DND-41 (cell line): ENCODE data around the gene METTL26.

Source experiments
- ATAC-seq: fragments of 200-7000 bp; cut with Tn5 transposase; 3 replicates; pipeline ENCODE4 v1.9.1; 2021; ENCODE audit warnings: low read depth; ENCODE audit not compliant: insufficient read depth
- DNase-seq: peaks from one replicate; pipeline ENCODE4 v3.0.0-alpha.2; 2020
- H2AFZ ChIP-seq: 2 replicates; pipeline ENCODE4 v1.6.0; 2012; ENCODE audit warnings: low read depth, low read length
- H3K27ac ChIP-seq: 2 replicates; pipeline ENCODE4 v1.5.1; 2012; ENCODE audit warnings: low read length, inconsistent platforms
- H3K27me3 ChIP-seq: fragments of 200-600 bp; sonication (generic); 2 replicates; pipeline ENCODE4 v1.6.0; 2012; ENCODE audit warnings: low read length, mild to moderate bottlenecking, inconsistent platforms; ENCODE audit not compliant: insufficient read depth, poor library complexity
- H3K36me3 ChIP-seq: 2 replicates; pipeline ENCODE4 v1.5.1; 2012; ENCODE audit warnings: low read length, inconsistent platforms; ENCODE audit not compliant: insufficient read depth
- H3K4me1 ChIP-seq: 2 replicates; pipeline ENCODE4 v1.5.1; 2012; ENCODE audit warnings: mild to moderate bottlenecking, low read length; ENCODE audit not compliant: insufficient read depth
- H3K4me2 ChIP-seq: 2 replicates; pipeline ENCODE4 v1.6.0; 2012; ENCODE audit warnings: mild to moderate bottlenecking, moderate library complexity, low read length, inconsistent platforms; ENCODE audit not compliant: insufficient read depth
- H3K4me3 ChIP-seq, 2 experiments: fragments of 200-600 bp in 1 of 2; shearing (Covaris generic) in 1 of 2; 2 replicates each; pipeline ENCODE4 v1.5.1; 2012 to 2016; ENCODE audit warnings: inconsistent platforms in 2 of 2, low read length in 2 of 2, mild to moderate bottlenecking in 2 of 2, low read depth in 1 of 2, moderate library complexity in 1 of 2
- H3K79me2 ChIP-seq: 2 replicates; pipeline ENCODE4 v1.6.0; 2012; ENCODE audit warnings: low read length, inconsistent platforms; ENCODE audit not compliant: insufficient read depth
- H3K9ac ChIP-seq: 2 replicates; pipeline ENCODE4 v1.6.0; 2012; ENCODE audit warnings: low read depth, mild to moderate bottlenecking, inconsistent platforms, low read length, moderate library complexity
- H3K9me3 ChIP-seq: 2 replicates; pipeline ENCODE4 v1.5.1; 2012; ENCODE audit warnings: low read length, moderate library complexity, mild to moderate bottlenecking, inconsistent platforms; ENCODE audit not compliant: insufficient read depth, severe bottlenecking
- H4K20me1 ChIP-seq: 2 replicates; pipeline ENCODE4 v1.6.0; 2012; ENCODE audit warnings: low read length; ENCODE audit not compliant: insufficient read depth
- CTCF ChIP-seq: IDR thresholded peaks from 2 replicates; pipeline ENCODE4 v1.5.1; 2012; ENCODE audit warnings: borderline replicate concordance, low read length, moderate library complexity, mild to moderate bottlenecking; ENCODE audit not compliant: poor library complexity, severe bottlenecking; ENCODE audit errors: extremely low read depth
- EZH2 ChIP-seq: IDR thresholded peaks from 3 replicates; pipeline ENCODE4 v1.6.1; 2012; ENCODE audit warnings: borderline replicate concordance, low read depth, mild to moderate bottlenecking, moderate library complexity, low read length, inconsistent platforms; ENCODE audit not compliant: severe bottlenecking

METTL26 gene

GRCh38 chr16:632486-633335 lies 3.4 kb downstream of the METTL26 start:
- no peak for DNase-seq
- Histone ChIP-seq H3K9ac (no peak overlapping the region), H3K4me1 (peaks cover 26% of the 10 kb centered on the region), H3K4me3 (no peak overlapping the region), H3K27me3 (no peaks in the 10 kb centered on the region), H2AFZ (no peak overlapping the region), H3K4me2 (no peak overlapping the region), H4K20me1 (peaks cover 34% of the 10 kb centered on the region), H3K27ac (no peak overlapping the region), H3K79me2 (peaks cover 23% of the 10 kb centered on the region), H3K9me3 (no peaks in the 10 kb centered on the region), H3K36me3 (peaks cover 17% of the 10 kb centered on the region)
- no peak for ATAC-seq
- no peak for TF ChIP-seq EZH2
- no peak for TF ChIP-seq CTCF

- H3K27ac ChIP-seq = no peak overlapping the region
- ATAC-seq = no peak
- no peak overlapping the region for H3K4me3 ChIP-seq
- no peak for DNase-seq
- H3K4me2 ChIP-seq = no peak overlapping the region
- no peak overlapping the region for H3K9ac ChIP-seq
- no peaks in the 10 kb centered on the region for H3K9me3 ChIP-seq
- peaks cover 24% of the 10 kb centered on the region for H3K36me3 ChIP-seq
- peaks cover 34% of the 10 kb centered on the region for H4K20me1 ChIP-seq
- TF ChIP-seq EZH2 = no peak
- TF ChIP-seq CTCF = no peak
- peaks cover 20% of the 10 kb centered on the region for H3K4me1 ChIP-seq
- H3K79me2 ChIP-seq = peaks cover 23% of the 10 kb centered on the region
- H2AFZ ChIP-seq = no peak overlapping the region
- H3K27me3 ChIP-seq = no peaks in the 10 kb centered on the region
Measured at GRCh38 chr16:631808-632358, 4.2 kb downstream of the METTL26 start.

- no peak within 1 kb of the TSS for H3K9ac ChIP-seq
- no peak for DNase-seq
- H2AFZ ChIP-seq = no peak within 1 kb of the TSS
- no peak for ATAC-seq
- H3K27ac ChIP-seq = no peak within 1 kb of the TSS
- H3K9me3 ChIP-seq = no peaks in the 10 kb centered on the region
- H4K20me1 ChIP-seq = peaks cover 34% of the 10 kb centered on the region
- peaks cover 21% of the 10 kb centered on the region for H3K79me2 ChIP-seq
- H3K4me1 ChIP-seq = peaks cover 20% of the 10 kb centered on the region
- peaks cover 29% of the 10 kb centered on the region for H3K36me3 ChIP-seq
- TF ChIP-seq EZH2 (no peak), CTCF (no peak)
- H3K27me3 ChIP-seq = no peaks in the 10 kb centered on the region
- no peak within 1 kb of the TSS for H3K4me2 ChIP-seq
- no peak within 1 kb of the TSS for H3K4me3 ChIP-seq
Measured at GRCh38 chr16:630815-631405, 5.2 kb downstream of the METTL26 start, which contains the start of gene WFIKKN1. Gene WFIKKN1, plus strand, starts transcription at chr16:630985. Its CDS starts 269 bp downstream, at chr16:631254.
